ENCODE data around the gene LIX1.
A peak's percentile ranks its signal among the peaks of the same experiment; 100 is the strongest.

LIX1 gene

DNA sequence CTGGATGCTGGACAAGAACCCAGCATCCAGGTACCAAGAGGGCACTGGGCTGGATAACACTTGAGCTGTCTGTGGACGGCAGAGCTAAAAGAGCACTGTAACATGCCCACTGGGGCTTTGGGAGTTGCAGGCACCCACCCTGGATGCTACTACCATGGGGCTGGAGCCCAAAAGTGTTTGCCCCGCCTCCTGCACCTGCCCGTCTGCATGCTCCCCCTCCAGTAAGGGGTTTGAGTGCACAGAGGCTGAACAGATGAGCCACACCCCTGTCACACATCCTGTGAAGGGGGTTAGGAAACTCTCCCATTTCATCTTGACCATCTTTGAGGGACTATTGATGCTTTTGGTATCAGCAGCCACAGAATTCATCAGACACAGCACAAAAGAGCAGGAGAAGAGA is 69.0 kb downstream of the LIX1 start:
- DNase-seq = no peak

DNA sequence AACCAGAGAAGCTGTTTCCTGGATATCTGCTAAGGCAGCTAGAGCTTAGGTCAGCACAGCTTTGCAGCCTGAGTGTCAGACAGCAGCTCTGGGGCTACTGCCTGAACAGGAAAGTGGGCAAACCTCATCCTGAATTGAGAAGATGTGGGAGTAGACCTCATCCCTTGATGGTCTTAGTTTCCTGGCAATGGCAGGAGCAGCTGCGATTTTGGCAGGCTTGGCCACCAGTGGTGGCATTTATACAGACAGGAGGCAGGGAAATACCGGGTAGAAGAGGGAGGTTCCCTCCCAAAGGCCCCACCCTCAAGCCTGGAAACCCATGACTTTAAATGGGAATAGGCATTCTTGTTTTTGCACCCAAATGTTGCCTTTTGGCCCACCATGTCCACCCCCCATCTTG is 69.7 kb downstream of the LIX1 start:
- DNase-seq = no peak

DNA sequence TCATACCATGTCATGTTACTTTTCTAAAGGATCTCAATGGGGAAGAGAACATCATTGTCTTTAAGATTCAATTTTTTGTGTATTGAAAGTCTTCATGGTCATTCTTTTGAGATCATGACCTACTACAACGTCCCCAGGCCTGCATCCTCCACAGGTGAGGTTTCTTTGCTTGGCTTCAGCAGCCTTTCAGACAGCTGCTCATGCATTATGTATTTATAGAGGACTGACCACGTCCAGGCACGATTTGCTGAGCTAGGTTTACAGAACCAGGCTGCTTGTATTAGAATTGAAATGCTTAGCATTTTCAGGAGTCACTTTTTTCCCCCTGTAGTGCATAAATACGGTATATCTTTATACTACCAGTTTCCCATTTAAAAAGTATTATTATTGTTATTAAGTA is 70.4 kb downstream of the LIX1 start:
- no peak for DNase-seq

DNA sequence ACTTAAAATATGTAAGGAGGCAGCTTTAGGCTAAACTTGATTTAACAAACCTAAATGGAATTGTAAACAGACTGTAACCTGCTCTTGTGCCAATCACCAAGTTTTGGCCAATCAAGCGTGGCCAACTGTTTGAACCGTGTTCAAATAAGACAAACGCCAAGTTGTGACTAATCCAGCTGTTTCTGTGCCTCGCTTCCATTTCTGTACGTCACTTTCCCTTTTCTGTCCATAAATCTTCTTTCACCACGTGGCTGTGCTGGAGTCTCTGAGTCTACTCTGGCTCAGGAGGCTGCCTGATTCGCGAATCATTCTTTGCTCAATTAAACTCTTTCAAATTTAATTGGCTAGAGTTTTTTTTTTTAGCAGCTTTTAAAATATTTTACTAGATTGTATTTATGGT is 71.3 kb downstream of the LIX1 start:
- DNase-seq = peak; percentile 86

DNA sequence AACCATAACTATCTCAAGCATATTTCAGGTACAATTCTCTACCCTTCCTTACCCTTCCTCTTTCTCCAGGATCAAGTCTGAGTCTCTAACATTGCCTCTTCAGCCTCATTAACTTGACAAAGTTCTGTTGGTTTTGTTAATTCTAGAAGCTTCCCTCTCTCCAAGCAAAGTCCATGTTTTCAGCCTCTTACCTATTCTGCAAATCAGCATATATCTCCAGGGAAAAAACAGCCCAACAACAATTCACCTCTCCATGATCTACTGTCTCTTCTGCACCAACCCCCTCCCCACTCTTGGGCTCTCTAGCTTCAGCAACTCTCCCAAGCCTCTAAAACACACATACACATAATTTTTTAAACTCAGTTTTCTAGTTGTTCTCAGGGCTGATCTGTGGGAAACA is 72.2 kb downstream of the LIX1 start:
- DNase-seq = no peak

DNA sequence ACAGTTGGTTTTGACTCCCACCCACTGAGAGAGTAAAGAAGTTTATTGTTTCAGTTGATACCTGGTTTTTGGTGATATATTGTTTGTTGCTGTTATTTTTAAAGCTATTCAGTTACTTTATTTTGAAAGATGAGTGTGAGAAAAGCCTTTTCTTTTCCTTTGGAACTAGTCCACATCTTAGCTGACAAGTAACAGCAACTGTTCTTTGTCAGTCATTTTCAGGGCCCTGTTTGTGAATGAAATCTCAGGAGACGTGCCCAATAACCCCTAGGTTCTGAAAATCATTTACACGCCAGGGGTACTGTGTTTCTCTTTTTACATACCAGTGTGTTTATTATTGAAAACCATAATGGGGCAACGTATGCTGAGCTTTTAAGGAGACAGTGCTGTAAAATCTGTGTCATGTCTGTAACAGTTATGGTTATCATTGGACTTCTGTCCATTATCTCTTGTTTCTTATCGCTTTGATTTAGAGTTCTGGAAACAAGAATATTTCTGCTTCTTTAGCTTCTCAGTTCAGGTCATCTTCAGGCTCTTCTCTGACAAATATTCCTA is 75.0 kb downstream of the LIX1 start:
- DNase-seq = no peak

DNA sequence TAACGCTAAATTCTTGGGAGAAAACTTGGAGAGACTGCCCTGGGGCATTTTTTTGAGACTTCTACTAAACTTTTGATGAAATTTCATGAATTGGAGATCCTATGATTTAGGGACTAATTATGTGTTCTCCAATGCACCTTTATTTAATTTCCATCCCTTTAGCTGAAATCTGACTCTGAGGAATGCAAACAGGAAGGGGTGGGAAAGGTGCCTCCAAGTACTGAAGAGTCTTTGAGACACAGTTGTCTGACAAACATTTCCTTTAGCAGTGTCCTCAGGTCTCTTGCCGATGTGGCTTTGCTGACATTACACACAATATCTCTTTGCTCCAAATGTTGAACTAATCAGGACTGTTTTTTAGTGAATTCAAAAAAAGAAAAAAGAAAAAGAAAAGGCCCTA is 76.9 kb downstream of the LIX1 start:
- no peak for DNase-seq

DNA sequence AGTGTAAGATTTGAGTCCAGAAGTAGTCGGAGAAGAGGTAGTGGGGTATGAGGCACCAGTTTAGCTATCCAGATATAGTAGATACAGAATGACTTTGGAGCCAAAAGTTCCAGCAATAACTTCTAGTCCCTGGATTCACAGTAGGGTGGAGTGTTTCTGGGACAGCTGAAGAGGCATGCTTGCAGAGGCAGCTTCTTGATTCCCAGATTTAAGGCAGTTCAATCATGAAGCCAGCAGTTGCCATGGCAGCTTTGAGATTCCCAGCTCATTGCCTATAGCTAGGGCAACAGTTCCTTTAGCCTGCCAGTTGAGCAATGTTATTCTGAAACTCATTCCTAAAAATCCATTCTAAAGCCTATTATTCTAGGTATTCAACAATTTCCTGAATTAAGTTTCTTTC is 79.2 kb downstream of the LIX1 start:
- no peak for DNase-seq

DNA sequence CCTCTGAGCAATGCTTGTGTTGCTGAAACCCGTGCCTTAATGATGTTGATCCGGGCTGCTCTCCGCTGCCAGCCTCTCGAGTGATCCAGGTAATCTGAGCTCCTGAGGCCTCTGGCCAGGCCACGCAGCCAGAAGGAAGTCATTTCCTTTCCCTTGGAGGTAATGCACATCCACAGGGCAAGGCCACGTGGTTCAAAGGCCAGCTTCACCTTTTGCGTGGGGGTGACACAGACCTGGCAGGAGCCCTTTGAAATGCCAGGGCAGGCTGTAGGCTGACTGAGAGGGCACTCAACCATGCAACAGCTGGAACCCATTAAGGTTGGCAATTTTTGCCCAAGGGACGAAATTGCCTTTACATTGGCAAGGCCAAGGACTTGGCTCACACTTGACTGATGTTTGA is 80.4 kb downstream of the LIX1 start:
- no peak for DNase-seq

DNA sequence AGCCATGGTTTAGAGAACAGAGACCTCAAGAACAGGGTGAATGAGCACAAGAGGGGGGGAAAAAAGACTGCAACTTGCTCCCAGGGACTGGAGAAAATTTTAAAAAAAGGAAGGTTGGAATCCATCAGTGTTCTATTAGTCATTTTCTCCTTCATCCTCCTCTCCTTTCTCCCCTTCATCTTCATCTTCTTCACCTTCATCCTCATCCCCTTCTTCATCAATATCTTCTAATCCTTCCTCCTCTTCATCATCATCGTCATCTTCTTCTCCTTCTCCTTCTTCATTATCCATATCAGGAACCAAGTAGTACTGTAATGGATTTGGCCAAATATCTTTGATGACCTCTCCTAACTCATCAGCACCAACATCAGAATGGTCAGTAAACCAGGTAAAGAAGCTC is 86.1 kb downstream of the LIX1 start:
- DNase-seq = no peak

DNA sequence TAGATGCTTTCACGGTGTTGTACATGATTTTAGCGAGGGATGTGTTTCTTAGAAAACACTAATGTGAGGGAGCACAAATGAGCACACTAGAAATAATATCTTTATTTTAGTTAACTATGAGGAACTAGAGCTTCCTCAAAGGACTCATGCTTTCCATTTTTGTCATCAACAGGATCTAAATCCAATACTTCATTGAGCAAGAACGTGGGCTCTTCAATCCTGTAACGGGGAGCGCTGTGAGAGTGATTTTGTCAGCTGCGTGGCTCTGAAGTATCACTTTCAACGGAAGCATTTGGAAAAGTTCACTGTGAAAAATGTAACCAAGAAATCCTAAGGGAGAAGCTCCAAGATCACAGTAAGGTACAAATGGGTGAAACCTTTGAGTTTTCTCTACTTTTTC is 93.2 kb downstream of the LIX1 start:
- no peak for DNase-seq

DNA sequence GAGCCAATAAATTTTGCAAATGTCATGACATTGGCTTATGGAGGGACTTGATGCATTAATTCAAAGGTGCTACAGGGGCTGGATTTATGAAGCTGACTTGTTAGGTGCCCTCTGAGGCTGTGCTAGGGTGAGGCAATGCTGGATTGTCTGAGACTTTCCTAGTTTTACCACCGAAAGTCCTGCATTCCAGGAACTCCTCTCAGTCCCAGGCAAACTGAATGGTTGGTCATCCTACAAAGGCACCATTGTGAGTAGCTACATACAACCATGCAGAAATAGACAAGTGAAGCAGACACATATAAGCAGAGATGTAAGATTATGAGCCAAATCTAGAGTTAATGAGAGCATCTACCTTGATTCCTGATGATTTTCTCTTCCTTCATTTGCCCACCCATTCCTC is 95.3 kb downstream of the LIX1 start:
- no peak for DNase-seq

DNA sequence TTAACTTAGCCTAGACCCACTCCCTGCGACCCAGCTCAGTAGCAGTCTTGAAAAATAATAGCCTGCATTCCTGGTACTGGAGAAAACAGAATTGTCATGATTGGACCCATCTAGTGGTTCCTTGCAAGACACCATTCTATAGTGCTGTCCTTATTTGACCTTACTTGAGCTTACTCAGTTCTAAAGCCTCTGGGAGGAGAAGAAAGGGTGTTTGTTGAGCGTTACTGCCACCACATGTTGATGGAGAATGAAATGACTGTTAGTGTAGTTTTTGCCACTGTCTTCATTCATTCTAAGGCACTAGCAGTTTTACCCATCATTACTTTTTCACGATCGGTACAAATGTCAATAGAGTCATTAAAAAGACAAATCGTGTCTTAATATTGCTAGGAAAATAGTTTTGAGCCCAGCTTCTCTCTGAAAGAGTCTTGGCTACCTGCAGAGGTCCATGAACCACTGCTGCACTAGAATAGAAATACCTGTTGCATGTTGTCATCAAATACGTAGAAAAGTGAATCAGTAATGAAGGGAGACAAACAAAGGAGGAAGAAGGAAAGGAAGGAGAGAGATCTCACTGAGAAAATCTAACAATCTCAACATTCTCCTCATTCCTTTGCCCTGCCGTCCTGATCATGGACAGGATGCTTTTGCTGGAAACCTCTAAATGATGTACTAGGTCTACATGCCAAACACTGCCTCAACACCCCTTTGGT is 96.0 kb downstream of the LIX1 start:
- peak; percentile 41 for DNase-seq

DNA sequence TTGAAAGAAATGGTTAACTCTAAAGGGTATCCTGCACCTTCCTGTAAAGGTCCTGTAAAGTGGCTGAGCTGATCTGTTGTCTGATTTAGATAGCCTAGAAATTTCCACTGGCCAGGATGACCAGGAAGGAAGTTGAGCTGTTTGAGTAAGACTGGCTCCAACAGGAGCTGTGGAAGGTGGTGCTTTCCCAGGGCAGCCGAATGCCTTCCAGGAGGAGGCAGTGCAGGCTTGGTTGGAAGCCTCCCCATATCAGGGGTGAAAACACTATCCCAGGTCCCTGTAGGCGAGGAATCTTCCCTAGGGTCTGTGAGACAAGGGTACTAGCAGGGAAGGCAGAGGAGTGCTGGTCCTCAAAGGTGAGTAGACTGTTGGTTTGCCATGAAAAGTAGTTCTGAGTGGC is 98.4 kb downstream of the LIX1 start:
- peak; percentile 20 for DNase-seq

DNA sequence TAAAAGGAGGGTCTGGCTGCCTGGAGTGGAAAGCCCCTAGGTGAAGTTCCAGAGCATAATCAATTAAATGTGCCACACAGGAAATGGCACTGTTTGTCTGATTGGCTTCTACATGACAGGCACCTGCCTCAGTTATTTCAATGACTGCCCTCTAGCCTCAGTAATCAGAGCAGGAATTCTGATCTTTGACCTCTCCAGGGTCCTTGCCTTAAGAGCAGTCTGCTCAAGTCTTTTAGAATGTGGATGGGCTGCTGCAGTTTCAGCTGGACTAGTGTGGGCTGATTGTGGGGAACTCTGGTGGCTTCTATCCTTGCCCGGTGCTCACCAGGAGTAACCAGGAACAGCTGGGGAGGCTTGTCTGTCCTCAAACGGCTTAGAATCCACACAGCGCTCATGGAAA is 98.9 kb downstream of the LIX1 start:
- DNase-seq = no peak

DNA sequence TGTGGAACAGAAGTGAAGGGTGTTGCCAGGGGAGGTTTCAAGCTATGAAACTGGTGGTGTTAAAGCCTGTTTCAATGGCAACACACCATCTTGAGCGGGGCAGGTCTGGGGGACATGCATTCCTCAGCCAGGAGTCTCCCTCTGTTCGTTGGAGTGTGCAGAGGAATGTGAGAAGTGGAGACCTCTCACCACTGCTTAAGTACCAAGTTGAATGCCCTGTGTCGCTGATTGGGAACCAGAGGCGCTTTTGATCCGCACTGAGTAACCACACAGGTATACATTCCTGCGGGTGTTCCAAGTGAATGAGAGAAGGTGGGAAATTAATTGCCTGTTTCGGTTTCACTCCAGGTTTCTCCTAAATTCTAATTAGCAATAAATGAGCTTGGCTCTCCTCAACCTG is 99.4 kb downstream of the LIX1 start:
- no peak for DNase-seq
